HG03196 (cell line): Measurements from ENCODE around the gene STK25.
"Not testable (repeated sequence)": the region's sequence is repeated elsewhere in the genome, so short reads cannot be mapped to it uniquely, and the experiment has no call there.

Experiments used
- ATAC-seq: cut with Tn5 transposase; IDR thresholded peaks from one replicate; pipeline ENCODE4 v1.9.1; 2021; ENCODE audit not compliant: unreplicated experiment

Gene STK25

GRCh38 chr2:241469746-241470145, 38.6 kb downstream of the STK25 start:
- no peak for ATAC-seq

DNA sequence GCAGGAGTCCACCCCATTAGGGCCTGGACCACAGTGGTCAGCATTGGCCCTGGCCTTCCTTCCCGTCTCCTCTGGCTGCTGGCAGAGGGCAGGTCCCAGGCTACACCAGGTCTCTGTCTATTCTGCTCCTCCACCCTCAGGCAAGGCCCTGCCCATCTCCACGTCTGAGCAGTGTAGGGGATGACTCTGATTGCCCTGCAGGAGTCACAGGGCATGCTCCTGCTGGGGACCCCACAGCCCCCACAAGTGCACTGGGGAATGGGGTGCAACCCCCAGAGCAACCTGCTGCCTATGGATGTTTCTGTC, 40.0 kb downstream of the STK25 start:
- ATAC-seq, result no peak

GRCh38 chr2:241467777-241468475, 40.5 kb downstream of the STK25 start:
- no peak for ATAC-seq

DNA sequence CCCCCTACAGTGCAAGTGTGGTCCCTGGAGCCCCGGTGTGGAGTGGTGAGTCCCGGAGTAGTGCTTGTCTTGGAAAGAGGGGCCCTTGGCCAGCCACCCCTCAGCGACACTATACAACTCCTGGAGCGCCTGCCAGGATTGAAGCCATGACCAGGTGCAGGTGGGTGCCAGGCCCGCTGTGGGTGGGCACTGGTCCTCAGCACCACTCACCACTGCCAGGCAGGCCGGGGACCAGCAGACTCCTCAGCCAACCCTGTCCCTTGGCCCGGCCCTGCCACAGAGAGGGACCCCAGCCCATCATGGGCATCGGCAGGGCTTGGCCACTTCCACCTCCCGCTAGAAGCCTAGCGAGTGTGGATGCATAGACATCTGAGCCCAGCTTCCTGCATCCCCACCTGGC, 42.2 kb downstream of the STK25 start:
- ATAC-seq, result no peak

GRCh38 chr2:241465543-241465942, 42.8 kb downstream of the STK25 start:
- no peak for ATAC-seq

GRCh38 chr2:241463276-241464135, 44.9 kb downstream of the STK25 start:
- no peak for ATAC-seq

GRCh38 chr2:241461693-241462677, 46.4 kb downstream of the STK25 start:
- ATAC-seq, result no peak

GRCh38 chr2:241460631-241461030, 47.8 kb downstream of the STK25 start:
- ATAC-seq, result no peak

GRCh38 chr2:241459520-241459919, 48.9 kb downstream of the STK25 start:
- ATAC-seq, result no peak

- no peak for ATAC-seq
Observed at GRCh38 chr2:241458687-241459086, 49.7 kb downstream of the STK25 start.

- no peak for ATAC-seq
Observed at GRCh38 chr2:241456546-241456945, 51.8 kb downstream of the STK25 start.

DNA sequence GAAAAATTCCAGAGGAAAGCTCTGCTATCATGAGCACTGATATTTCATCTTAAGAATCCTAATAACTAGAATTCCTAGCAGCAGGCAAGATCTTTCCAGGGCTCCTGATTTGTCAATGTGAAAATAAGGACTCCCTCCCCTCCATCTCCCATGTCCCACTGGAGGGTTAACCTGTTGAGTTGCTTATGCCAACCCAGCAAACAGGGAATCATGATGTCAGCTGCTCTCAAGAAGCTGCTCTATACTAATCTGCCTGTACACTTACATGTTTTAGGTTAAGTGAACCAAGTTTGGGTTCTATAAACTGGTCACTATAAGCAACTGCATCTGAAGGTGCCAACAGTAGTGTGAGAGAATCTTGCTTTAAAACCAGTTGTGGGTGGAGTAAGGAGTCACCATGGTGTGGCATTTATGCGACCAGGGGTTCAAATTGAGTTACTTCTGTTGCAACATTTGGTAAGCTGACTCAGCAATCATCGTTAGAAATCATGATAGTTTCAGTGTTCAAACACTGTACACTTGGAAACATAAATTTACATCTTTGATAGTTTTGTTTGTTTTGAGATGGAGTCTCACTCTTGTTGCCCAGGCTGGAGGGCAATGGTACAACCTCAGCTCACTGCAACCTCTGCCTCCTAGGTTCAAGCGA, 53.4 kb downstream of the STK25 start:
- ATAC-seq, result no peak

DNA sequence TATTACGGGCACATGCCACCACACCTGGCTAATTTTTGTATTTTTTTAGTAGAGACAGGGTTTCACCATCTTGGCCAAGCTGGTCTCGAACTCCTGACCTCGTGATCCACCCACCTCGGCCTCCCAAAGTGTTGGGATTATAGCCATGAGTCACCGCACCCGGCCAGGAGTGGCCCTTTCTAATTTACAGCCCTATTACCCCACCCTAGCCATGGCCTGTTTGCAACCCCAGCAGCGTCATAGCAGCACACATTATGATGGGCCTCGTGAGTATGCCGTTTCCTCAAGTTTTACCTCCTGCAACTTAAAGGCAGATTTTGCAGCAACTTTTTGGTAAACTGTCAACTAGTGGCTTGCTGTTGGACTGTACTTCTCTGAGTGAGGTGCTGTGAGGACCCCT, 54.5 kb downstream of the STK25 start:
- ATAC-seq, result not testable (repeated sequence)

DNA sequence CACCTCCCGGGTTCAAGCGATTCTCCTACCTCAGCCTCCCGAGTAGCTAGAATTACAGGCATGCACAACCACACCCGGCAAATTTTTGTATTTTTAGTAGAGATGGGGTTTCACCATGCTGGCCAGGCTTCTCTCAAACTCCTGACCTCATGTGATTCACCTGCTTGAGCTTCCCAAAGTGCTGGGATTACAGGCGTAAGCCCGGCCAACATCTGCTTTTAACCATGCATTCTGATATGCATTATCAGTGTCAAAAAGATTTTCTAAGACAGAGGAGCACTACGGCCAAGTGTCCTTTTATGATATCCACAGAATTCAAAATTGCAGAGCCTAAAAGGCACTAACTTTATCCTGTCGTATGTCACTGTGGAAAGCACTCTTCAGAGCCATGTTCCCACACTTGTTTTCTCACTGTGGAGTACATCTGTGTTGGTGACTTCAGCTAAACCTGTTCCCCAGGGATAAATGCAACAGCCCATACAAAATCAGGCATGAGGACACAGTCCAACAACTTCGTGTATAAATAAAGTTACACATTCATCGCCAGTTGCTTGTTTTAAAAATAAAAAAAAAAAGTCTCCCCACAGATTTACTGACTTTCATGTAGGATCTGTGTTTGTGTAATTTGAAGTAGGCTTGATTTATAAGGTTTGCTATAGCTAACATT, 56.4 kb downstream of the STK25 start:
- no peak for ATAC-seq

GRCh38 chr2:241450092-241450491, 58.3 kb downstream of the STK25 start:
- not testable (repeated sequence) for ATAC-seq

DNA sequence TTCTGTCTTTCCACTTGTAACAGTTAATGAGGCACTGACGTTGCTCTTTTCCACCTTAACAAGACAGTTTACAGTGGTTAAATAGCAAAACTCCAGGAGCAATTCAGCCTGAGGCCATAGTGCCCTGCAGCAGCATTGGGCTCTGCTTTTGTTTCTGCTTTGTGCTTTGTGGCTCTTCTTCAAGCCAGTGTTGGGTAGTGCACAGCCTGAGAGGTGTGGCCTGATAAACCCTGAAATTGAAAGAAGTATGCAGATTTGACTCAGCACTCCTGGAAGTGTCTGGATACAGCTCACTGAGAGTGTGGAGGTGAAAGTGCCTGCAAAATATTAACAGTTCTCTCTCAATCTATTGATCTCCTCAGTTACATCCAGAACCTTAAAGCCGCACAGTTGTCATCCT, 63.0 kb downstream of the STK25 start:
- ATAC-seq, result no peak

GRCh38 chr2:241443486-241444223, 64.7 kb downstream of the STK25 start:
- no peak for ATAC-seq
